H9 (cell line): ENCODE results near the gene HMCES. TPM values are rescaled to one million over a fixed set of nuclear protein-coding genes. Genes with fewer than 3 reads are reported as not detected.

Source experiments
- DNase-seq: peaks from one replicate; pipeline ENCODE4 v3.0.0-alpha.2; 2017
- H2AFZ ChIP-seq: one replicate; pipeline ENCODE4 v1.6.1; 2013; ENCODE audit warnings: mild to moderate bottlenecking, low read length, control low read depth, moderate library complexity
- H2AK5ac ChIP-seq: 2 replicates; pipeline ENCODE4 v1.6.1; 2013; ENCODE audit warnings: low read length, control low read depth, mixed read lengths; ENCODE audit not compliant: insufficient read length
- H2BK120ac ChIP-seq: one replicate; pipeline ENCODE4 v1.6.1; 2013; ENCODE audit warnings: low read depth, mild to moderate bottlenecking, low read length, control low read depth, inconsistent platforms; ENCODE audit not compliant: poor library complexity, severe bottlenecking
- H2BK12ac ChIP-seq: 2 replicates; pipeline ENCODE4 v1.6.1; 2013; ENCODE audit warnings: low read length, control low read depth, mixed read lengths, low read depth; ENCODE audit not compliant: insufficient read length
- H2BK15ac ChIP-seq: 2 replicates; pipeline ENCODE4 v1.6.1; 2013; ENCODE audit warnings: low read depth, low read length, control low read depth
- H2BK20ac ChIP-seq: one replicate; pipeline ENCODE4 v1.6.1; 2013; ENCODE audit warnings: low read depth, mild to moderate bottlenecking, low read length, control low read depth, inconsistent platforms; ENCODE audit not compliant: poor library complexity, severe bottlenecking
- H2BK5ac ChIP-seq: 2 replicates; pipeline ENCODE4 v1.6.1; 2013; ENCODE audit warnings: low read length, control low read depth, mixed read lengths; ENCODE audit not compliant: insufficient read length
- H3K14ac ChIP-seq: 2 replicates; pipeline ENCODE4 v1.6.1; 2013; ENCODE audit warnings: low read length, control low read depth; ENCODE audit not compliant: insufficient read depth
- H3K18ac ChIP-seq: 2 replicates; pipeline ENCODE4 v1.6.1; 2013; ENCODE audit warnings: low read depth, mild to moderate bottlenecking, mixed read lengths, low read length, control low read depth; ENCODE audit not compliant: insufficient read length
- H3K23ac ChIP-seq: 2 replicates; pipeline ENCODE4 v1.6.1; 2013; ENCODE audit warnings: low read length, control low read depth, mixed read lengths, low read depth; ENCODE audit not compliant: insufficient read length
- H3K23me2 ChIP-seq: 2 replicates; pipeline ENCODE4 v1.6.1; 2013; ENCODE audit warnings: low read depth, mild to moderate bottlenecking, mixed read lengths, low read length, control low read depth; ENCODE audit not compliant: insufficient read length, poor library complexity, severe bottlenecking
- H3K27ac ChIP-seq: 2 replicates; pipeline ENCODE4 v1.5.1; 2013; ENCODE audit warnings: low read length, control low read depth, mixed read lengths, low read depth; ENCODE audit not compliant: insufficient read length
- H3K27me3 ChIP-seq: 2 replicates; pipeline ENCODE4 v1.6.1; 2013; ENCODE audit warnings: low read length, control low read depth, inconsistent platforms; ENCODE audit not compliant: insufficient read depth
- H3K4ac ChIP-seq: 2 replicates; pipeline ENCODE4 v1.6.1; 2013; ENCODE audit warnings: low read depth, mild to moderate bottlenecking, control low read depth, inconsistent platforms, low read length, moderate library complexity
- H3K4me1 ChIP-seq: 2 replicates; pipeline ENCODE4 v1.6.1; 2013; ENCODE audit warnings: low read length, control low read depth, inconsistent platforms; ENCODE audit not compliant: insufficient read depth
- H3K4me2 ChIP-seq: 2 replicates; pipeline ENCODE4 v1.6.1; 2013; ENCODE audit warnings: low read length, control low read depth, mixed read lengths; ENCODE audit not compliant: insufficient read length, insufficient read depth
- H3K56ac ChIP-seq: 2 replicates; pipeline ENCODE4 v1.6.1; 2013; ENCODE audit warnings: low read depth, mild to moderate bottlenecking, mixed read lengths, low read length, control low read depth; ENCODE audit not compliant: insufficient read length
- H3K79me1 ChIP-seq: 2 replicates; pipeline ENCODE4 v1.6.1; 2013; ENCODE audit warnings: low read depth, mild to moderate bottlenecking, moderate library complexity, low read length, control low read depth, inconsistent platforms; ENCODE audit not compliant: insufficient read depth, poor library complexity, severe bottlenecking
- H3K79me2 ChIP-seq: 2 replicates; pipeline ENCODE4 v1.6.1; 2013; ENCODE audit warnings: low read length, control low read depth, inconsistent platforms; ENCODE audit not compliant: insufficient read depth
- H3K9ac ChIP-seq: 2 replicates; pipeline ENCODE4 v1.6.1; 2013; ENCODE audit warnings: low read length, control low read depth, mixed read lengths; ENCODE audit not compliant: insufficient read length; ENCODE audit errors: extremely low read depth
- H3K9me3 ChIP-seq: one replicate; pipeline ENCODE4 v1.6.1; 2013; ENCODE audit warnings: low read depth, low read length, inconsistent platforms; ENCODE audit not compliant: control insufficient read depth
- H3T11ph ChIP-seq: one replicate; pipeline ENCODE4 v1.6.1; 2013; ENCODE audit warnings: mild to moderate bottlenecking, low read length, control low read depth, inconsistent platforms
- H4K20me1 ChIP-seq: one replicate; pipeline ENCODE4 v1.6.1; 2013; ENCODE audit not compliant: control insufficient read depth, insufficient read length, insufficient read depth
- H4K5ac ChIP-seq: 2 replicates; pipeline ENCODE4 v1.6.1; 2013; ENCODE audit warnings: low read depth, mild to moderate bottlenecking, mixed read lengths, low read length, control low read depth; ENCODE audit not compliant: insufficient read length
- H4K8ac ChIP-seq: replicated peaks from 2 replicates; pipeline ENCODE4 v1.6.1; 2013; ENCODE audit warnings: low read length, control low read depth, mixed read lengths, low read depth; ENCODE audit not compliant: insufficient read length
- H4K91ac ChIP-seq: 2 replicates; pipeline ENCODE4 v1.6.1; 2013; ENCODE audit warnings: low read depth, mild to moderate bottlenecking, moderate library complexity, mixed read lengths, low read length, control low read depth; ENCODE audit not compliant: insufficient read length
- H3K27ac Mint-ChIP-seq, 3 experiments: 2 replicates in 2 of 3; 3 replicates in 1 of 3; pipeline ENCODE4 v1.8.0; 2020 to 2021; ENCODE audit warnings: mixed read lengths in 3 of 3, mild to moderate bottlenecking in 1 of 3, moderate library complexity in 1 of 3
- H3K27me3 Mint-ChIP-seq: 2 replicates; pipeline ENCODE4 v1.8.0; 2021; ENCODE audit warnings: low read depth, mild to moderate bottlenecking, moderate library complexity, mixed read lengths
- H3K36me3 Mint-ChIP-seq, 3 experiments: 2 replicates in 2 of 3; 3 replicates in 1 of 3; pipeline ENCODE4 v1.8.0; 2020 to 2021; ENCODE audit warnings: low read depth in 3 of 3, mixed read lengths in 3 of 3; ENCODE audit not compliant: insufficient read depth in 1 of 3
- H3K4me1 Mint-ChIP-seq, 2 experiments: 2 replicates each; pipeline ENCODE4 v1.8.0; 2020; ENCODE audit warnings: mixed read lengths in 2 of 2
- H3K4me3 Mint-ChIP-seq, 2 experiments: 2 replicates in 1 of 2; 3 replicates in 1 of 2; pipeline ENCODE4 v1.8.0; 2020 to 2021; ENCODE audit warnings: mild to moderate bottlenecking in 2 of 2, mixed read lengths in 2 of 2, moderate library complexity in 1 of 2
- H3K9me3 Mint-ChIP-seq, 2 experiments: 2 replicates in 1 of 2; 3 replicates in 1 of 2; pipeline ENCODE4 v1.8.0; 2020; ENCODE audit warnings: mild to moderate bottlenecking in 2 of 2, mixed read lengths in 2 of 2, moderate library complexity in 1 of 2
- WGBS: extraction: QIAGEN DNeasy Blood & Tissue Kit; methylation state at CpG from one replicate; pipeline ENCODE4 v1.1.7; 2013; ENCODE audit warnings: missing lambda C conversion rate, low lambda C conversion rate, mixed read lengths; ENCODE audit not compliant: insufficient read length; ENCODE audit errors: extremely low coverage; 5-methylcytosine and 5-hydroxymethylcytosine counted together
- long read RNA-seq: library from polyadenylated mRNA; unstranded; transcript quantifications from one replicate; pipeline ENCODE4 v2.0.0, GENCODE V29; 2020
- total RNA-seq: library from RNA; stranded (reverse); gene quantifications from 2 replicates; pipeline ENCODE4 v1.2.1, GENCODE V29; 2021
- TF ChIP-seq, protein P1 (sequence below): fragments of 200-600 bp; sonication (generic); conservative IDR thresholded peaks from 3 replicates; pipeline ENCODE4 v1.8.0; 2021; ENCODE audit warnings: antibody characterized with exemption, mild to moderate bottlenecking

Gene HMCES, protein sequence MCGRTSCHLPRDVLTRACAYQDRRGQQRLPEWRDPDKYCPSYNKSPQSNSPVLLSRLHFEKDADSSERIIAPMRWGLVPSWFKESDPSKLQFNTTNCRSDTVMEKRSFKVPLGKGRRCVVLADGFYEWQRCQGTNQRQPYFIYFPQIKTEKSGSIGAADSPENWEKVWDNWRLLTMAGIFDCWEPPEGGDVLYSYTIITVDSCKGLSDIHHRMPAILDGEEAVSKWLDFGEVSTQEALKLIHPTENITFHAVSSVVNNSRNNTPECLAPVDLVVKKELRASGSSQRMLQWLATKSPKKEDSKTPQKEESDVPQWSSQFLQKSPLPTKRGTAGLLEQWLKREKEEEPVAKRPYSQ
- total RNA-seq: 51.2 and 52.4 TPM in 2 replicates
- long read RNA-seq, transcript HMCES-201 (7 exons, 2,515 nt): major isoform, 195 of 264 reads
- long read RNA-seq, transcript HMCES-203 (6 exons, 1,490 nt): minor isoform, 13 of 264 reads
- long read RNA-seq, partial matches to known transcripts: 25 of 264 reads
- long read RNA-seq, other reads (novel, unspliced or antisense): 29 of 264 reads

DNA sequence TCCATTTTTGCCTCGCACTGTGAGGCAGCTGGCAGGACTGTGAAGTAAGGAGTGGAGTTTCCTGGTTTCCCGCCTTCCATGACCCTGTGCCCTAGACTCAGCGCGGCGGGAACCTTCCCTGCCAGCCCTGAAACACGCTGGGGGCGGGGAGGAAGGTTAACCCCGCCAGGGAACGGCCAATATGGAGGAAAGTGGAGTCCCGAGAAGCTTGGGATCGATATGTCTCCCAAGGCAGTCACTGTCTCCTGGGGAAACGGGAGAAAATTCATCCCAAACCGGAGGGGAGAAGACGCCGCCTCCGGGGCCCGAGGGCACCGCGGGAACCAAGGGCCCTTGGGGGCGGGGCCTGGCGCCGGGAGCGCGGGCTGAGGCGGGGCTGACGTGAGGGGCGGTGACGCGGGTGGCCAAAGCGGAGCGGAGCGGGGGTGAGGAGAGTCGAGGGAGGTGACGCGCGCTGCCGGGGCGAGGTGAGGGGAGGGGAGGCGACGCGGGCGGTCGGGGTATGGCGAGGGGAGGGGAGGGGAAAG lies at the start of gene HMCES:
Gene HMCES, plus strand, starts transcription at position 432 of the 527 bp plus-strand sequence. CDS start 863 bp downstream, outside the sequence.
- Histone ChIP-seq H3K9ac (peak within 1 kb of the TSS; percentile 80), H3K56ac (no peak within 1 kb of the TSS), H3K27ac (peak within 1 kb of the TSS; percentile 68), H2BK12ac (no peak within 1 kb of the TSS), H4K5ac (no peak within 1 kb of the TSS), H3K14ac (peak within 1 kb of the TSS; percentile 61), H3K79me2 (no peaks in the 10 kb centered on the region), H2BK5ac (peak within 1 kb of the TSS; percentile 45), H4K91ac (no peak within 1 kb of the TSS), H3K9me3 (no peaks in the 10 kb centered on the region), H4K8ac (peak within 1 kb of the TSS; percentile 29), H2BK15ac (no peak within 1 kb of the TSS), H3K18ac (peak within 1 kb of the TSS; percentile 73), H2AFZ (no peak within 1 kb of the TSS), H3T11ph (no peak within 1 kb of the TSS), H3K4ac (no peak within 1 kb of the TSS), H4K20me1 (peaks cover 2% of the 10 kb centered on the region), H2BK120ac (no peak within 1 kb of the TSS), H3K27me3 (no peaks in the 10 kb centered on the region), H3K4me2 (peak within 1 kb of the TSS; percentile 95), H3K23me2 (peaks cover 13% of the 10 kb centered on the region), H3K4me1 (peaks cover 4% of the 10 kb centered on the region), H2AK5ac (no peak within 1 kb of the TSS), H2BK20ac (no peak within 1 kb of the TSS), H3K79me1 (no peaks in the 10 kb centered on the region), H3K23ac (no peak within 1 kb of the TSS)
- peak within 1 kb of the TSS; percentile 97 to 99 (median 99) for H3K27ac Mint-ChIP-seq
- peak; percentile 94 for DNase-seq
- no peaks in the 10 kb centered on the region; the same call in 1 of the 2 replicates for H3K27me3 Mint-ChIP-seq
- peaks cover 18 to 23% of the 10 kb centered on the region in 2 experiments for H3K4me1 Mint-ChIP-seq
- no peaks in the 10 kb centered on the region; a peak in 1 of 5 replicates for H3K9me3 Mint-ChIP-seq
- peak within 1 kb of the TSS; percentile 84 to 97 for H3K4me3 Mint-ChIP-seq
- H3K36me3 Mint-ChIP-seq: peaks cover 14 to 61% (median 53%) of the 10 kb centered on the region in 3 experiments; a peak in 6 of 7 replicates
- TF ChIP-seq, protein P1, sequence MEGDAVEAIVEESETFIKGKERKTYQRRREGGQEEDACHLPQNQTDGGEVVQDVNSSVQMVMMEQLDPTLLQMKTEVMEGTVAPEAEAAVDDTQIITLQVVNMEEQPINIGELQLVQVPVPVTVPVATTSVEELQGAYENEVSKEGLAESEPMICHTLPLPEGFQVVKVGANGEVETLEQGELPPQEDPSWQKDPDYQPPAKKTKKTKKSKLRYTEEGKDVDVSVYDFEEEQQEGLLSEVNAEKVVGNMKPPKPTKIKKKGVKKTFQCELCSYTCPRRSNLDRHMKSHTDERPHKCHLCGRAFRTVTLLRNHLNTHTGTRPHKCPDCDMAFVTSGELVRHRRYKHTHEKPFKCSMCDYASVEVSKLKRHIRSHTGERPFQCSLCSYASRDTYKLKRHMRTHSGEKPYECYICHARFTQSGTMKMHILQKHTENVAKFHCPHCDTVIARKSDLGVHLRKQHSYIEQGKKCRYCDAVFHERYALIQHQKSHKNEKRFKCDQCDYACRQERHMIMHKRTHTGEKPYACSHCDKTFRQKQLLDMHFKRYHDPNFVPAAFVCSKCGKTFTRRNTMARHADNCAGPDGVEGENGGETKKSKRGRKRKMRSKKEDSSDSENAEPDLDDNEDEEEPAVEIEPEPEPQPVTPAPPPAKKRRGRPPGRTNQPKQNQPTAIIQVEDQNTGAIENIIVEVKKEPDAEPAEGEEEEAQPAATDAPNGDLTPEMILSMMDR: no peak
- WGBS: no CpG with 5 or more reads among the region's 44 CpGs
